RWPE2 (cell line): Measurements from ENCODE around the gene GSTP1.
"Not testable (repeated sequence)": the region's sequence is repeated elsewhere in the genome, so short reads cannot be mapped to it uniquely, and the experiment has no call there.

Experiments
- ATAC-seq: fragments of 200-7000 bp; cut with Tn5 transposase; 3 replicates; pipeline ENCODE4 v1.9.1; 2021; ENCODE audit warnings: low read depth
- DNase-seq: peaks from one replicate; pipeline ENCODE4 v3.0.0-alpha.2; 2020; ENCODE audit warnings: low spot score
- H3K27ac ChIP-seq: fragments of 450-650 bp; 2 replicates; pipeline ENCODE4 v1.5.1; 2017; ENCODE audit warnings: mild to moderate bottlenecking; ENCODE audit not compliant: poor library complexity, severe bottlenecking
- H3K27me3 ChIP-seq: fragments of 250-450 bp; sonication (Bioruptor Pico); 2 replicates; pipeline ENCODE4 v1.5.1; 2021; ENCODE audit warnings: mild to moderate bottlenecking, moderate library complexity; ENCODE audit not compliant: insufficient read depth, poor library complexity, severe bottlenecking
- H3K36me3 ChIP-seq: fragments of 250-450 bp; sonication (Bioruptor Pico); 2 replicates; pipeline ENCODE4 v1.5.1; 2020; ENCODE audit warnings: low read depth, mild to moderate bottlenecking, moderate library complexity
- H3K4me1 ChIP-seq: fragments of 250-450 bp; sonication (Bioruptor Pico); 2 replicates; pipeline ENCODE4 v1.5.1; 2021; ENCODE audit warnings: mild to moderate bottlenecking, moderate library complexity; ENCODE audit not compliant: insufficient read depth, poor library complexity, severe bottlenecking
- H3K4me3 ChIP-seq: fragments of 250-450 bp; sonication (Bioruptor Pico); 2 replicates; pipeline ENCODE4 v1.5.1; 2021; ENCODE audit warnings: mild to moderate bottlenecking, moderate library complexity; ENCODE audit not compliant: severe bottlenecking
- H3K9me3 ChIP-seq: fragments of 250-450 bp; sonication (Bioruptor Pico); 2 replicates; pipeline ENCODE4 v1.5.1; 2021; ENCODE audit warnings: mild to moderate bottlenecking, moderate library complexity; ENCODE audit not compliant: severe bottlenecking
- TF ChIP-seq, protein P1 (sequence below): fragments of 450-650 bp; IDR thresholded peaks from one replicate; pipeline ENCODE4 v1.5.1; 2017; ENCODE audit warnings: mild to moderate bottlenecking, moderate library complexity; ENCODE audit not compliant: poor library complexity, severe bottlenecking

GSTP1 gene

GRCh38 chr11:67601098-67601497 is 17.5 kb downstream of the GSTP1 start:
- no peak overlapping the region for H3K4me3 ChIP-seq
- TF ChIP-seq, protein P1, sequence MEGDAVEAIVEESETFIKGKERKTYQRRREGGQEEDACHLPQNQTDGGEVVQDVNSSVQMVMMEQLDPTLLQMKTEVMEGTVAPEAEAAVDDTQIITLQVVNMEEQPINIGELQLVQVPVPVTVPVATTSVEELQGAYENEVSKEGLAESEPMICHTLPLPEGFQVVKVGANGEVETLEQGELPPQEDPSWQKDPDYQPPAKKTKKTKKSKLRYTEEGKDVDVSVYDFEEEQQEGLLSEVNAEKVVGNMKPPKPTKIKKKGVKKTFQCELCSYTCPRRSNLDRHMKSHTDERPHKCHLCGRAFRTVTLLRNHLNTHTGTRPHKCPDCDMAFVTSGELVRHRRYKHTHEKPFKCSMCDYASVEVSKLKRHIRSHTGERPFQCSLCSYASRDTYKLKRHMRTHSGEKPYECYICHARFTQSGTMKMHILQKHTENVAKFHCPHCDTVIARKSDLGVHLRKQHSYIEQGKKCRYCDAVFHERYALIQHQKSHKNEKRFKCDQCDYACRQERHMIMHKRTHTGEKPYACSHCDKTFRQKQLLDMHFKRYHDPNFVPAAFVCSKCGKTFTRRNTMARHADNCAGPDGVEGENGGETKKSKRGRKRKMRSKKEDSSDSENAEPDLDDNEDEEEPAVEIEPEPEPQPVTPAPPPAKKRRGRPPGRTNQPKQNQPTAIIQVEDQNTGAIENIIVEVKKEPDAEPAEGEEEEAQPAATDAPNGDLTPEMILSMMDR: no peak

DNA sequence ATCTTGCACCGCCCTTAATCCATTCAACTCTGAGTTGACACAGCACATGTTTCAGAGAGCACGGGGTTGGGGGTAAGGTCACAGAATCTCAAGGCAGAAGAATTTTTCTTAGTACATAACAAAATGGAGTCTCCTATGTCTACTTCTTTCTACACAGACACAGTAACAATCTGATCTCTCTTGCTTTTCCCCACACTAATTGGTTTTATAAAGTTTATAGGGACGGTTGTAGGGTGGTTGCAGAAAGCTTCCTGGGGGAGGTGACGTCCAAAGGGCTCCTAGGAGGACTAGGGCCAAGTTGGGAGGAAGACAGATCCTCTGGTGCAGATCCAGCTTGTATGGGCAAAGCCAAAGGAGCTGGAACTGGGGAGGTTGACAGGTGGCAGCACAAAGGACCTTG is 20.5 kb downstream of the GSTP1 start:
- H3K9me3 ChIP-seq, H3K4me3 ChIP-seq, H3K27ac ChIP-seq, H3K27me3 ChIP-seq, H3K36me3 ChIP-seq, DNase-seq, ATAC-seq, H3K4me1 ChIP-seq: not testable (repeated sequence)

More at GRCh38 chr11:67601098-67601497, 17.5 kb downstream of the GSTP1 start:
- H3K36me3 ChIP-seq: no peaks in the 10 kb centered on the region
- no peaks in the 10 kb centered on the region for H3K9me3 ChIP-seq
- H3K27ac ChIP-seq: no peak overlapping the region
- ATAC-seq (no peak), DNase-seq (no peak)
- no peaks in the 10 kb centered on the region for H3K4me1 ChIP-seq
- H3K27me3 ChIP-seq: no peaks in the 10 kb centered on the region

- Histone ChIP-seq H3K27ac (no peak overlapping the region), H3K4me1 (peaks cover 4% of the 10 kb centered on the region), H3K36me3 (peaks cover 16% of the 10 kb centered on the region), H3K9me3 (no peaks in the 10 kb centered on the region), H3K27me3 (no peaks in the 10 kb centered on the region), H3K4me3 (no peak overlapping the region)
- DNase-seq: no peak
- no peak for ATAC-seq
- TF ChIP-seq, protein P1: no peak
Observed at GRCh38 chr11:67604815-67605214, 21.2 kb downstream of the GSTP1 start.

- Histone ChIP-seq H3K4me1 (peaks cover 4% of the 10 kb centered on the region), H3K36me3 (peaks cover 22% of the 10 kb centered on the region), H3K4me3 (no peak overlapping the region), H3K27me3 (no peaks in the 10 kb centered on the region), H3K27ac (no peak overlapping the region), H3K9me3 (no peaks in the 10 kb centered on the region)
- ATAC-seq (no peak), DNase-seq (no peak)
- TF ChIP-seq, protein P1: no peak
Observed at GRCh38 chr11:67605231-67606011, 21.8 kb downstream of the GSTP1 start.

GRCh38 chr11:67606093-67606491 is 22.5 kb downstream of the GSTP1 start:
- TF ChIP-seq, protein P1: no peak
- H3K27me3 ChIP-seq: no peaks in the 10 kb centered on the region
- peaks cover 4% of the 10 kb centered on the region for H3K4me1 ChIP-seq
- peaks cover 22% of the 10 kb centered on the region for H3K36me3 ChIP-seq
- no peak overlapping the region for H3K27ac ChIP-seq
- no peak for DNase-seq
- no peaks in the 10 kb centered on the region for H3K9me3 ChIP-seq
- ATAC-seq: no peak
- H3K4me3 ChIP-seq: peak overlapping the region; percentile 80
